ENCODE measurements around the gene FAM234B.

The FAM234B gene

GRCh38 chr12:13093191-13093847 is 49.1 kb downstream of the FAM234B start:
- TF ChIP-seq CTCF (IDR thresholded peaks at IDR 0.05; ENCODE audit: extremely low read depth, insufficient read depth, missing control alignments) = no peak
- in situ Hi-C loops (cut with MboI; ENCODE audit: low pct_unique_long_range_greater_than_20kb, low sequenced_read_pairs, unreplicated experiment) = no loop called here
- DNase-seq (ENCODE audit: low spot score) = no peak

- no peak for TF ChIP-seq CTCF (IDR thresholded peaks at IDR 0.05; ENCODE audit: extremely low read depth, insufficient read depth, missing control alignments)
- DNase-seq (ENCODE audit: low spot score) = no peak
- in situ Hi-C loops (cut with MboI; ENCODE audit: low pct_unique_long_range_greater_than_20kb, low sequenced_read_pairs, unreplicated experiment) = no loop called here
These were observed 49.7 kb downstream of the FAM234B start for GRCh38 chr12:13093848-13094220.

- TF ChIP-seq CTCF (IDR thresholded peaks at IDR 0.05; ENCODE audit: extremely low read depth, insufficient read depth, missing control alignments) = no peak
- DNase-seq (ENCODE audit: low spot score) = peak; percentile 48
- in situ Hi-C loops (cut with MboI; ENCODE audit: low pct_unique_long_range_greater_than_20kb, low sequenced_read_pairs, unreplicated experiment) = no loop called here
These were observed 50.2 kb downstream of the FAM234B start for GRCh38 chr12:13094367-13094766.

- DNase-seq (ENCODE audit: low spot score) = no peak
- no peak for TF ChIP-seq CTCF (IDR thresholded peaks at IDR 0.05; ENCODE audit: extremely low read depth, insufficient read depth, missing control alignments)
- in situ Hi-C loops (cut with MboI; ENCODE audit: low pct_unique_long_range_greater_than_20kb, low sequenced_read_pairs, unreplicated experiment) = no loop called here
These were observed 51.2 kb downstream of the FAM234B start for GRCh38 chr12:13095266-13095995.

GRCh38 chr12:13097491-13098011 is 53.4 kb downstream of the FAM234B start:
- in situ Hi-C loops (cut with MboI; ENCODE audit: low pct_unique_long_range_greater_than_20kb, low sequenced_read_pairs, unreplicated experiment) = no loop called here
- DNase-seq (ENCODE audit: low spot score) = no peak
- no peak for TF ChIP-seq CTCF (IDR thresholded peaks at IDR 0.05; ENCODE audit: extremely low read depth, insufficient read depth, missing control alignments)

- TF ChIP-seq CTCF (IDR thresholded peaks at IDR 0.05; ENCODE audit: extremely low read depth, insufficient read depth, missing control alignments) = no peak
- in situ Hi-C loops (cut with MboI; ENCODE audit: low pct_unique_long_range_greater_than_20kb, low sequenced_read_pairs, unreplicated experiment) = no loop called here
- DNase-seq (ENCODE audit: low spot score) = no peak
These were observed 55.1 kb downstream of the FAM234B start for GRCh38 chr12:13099066-13099843.

Measured in GM13977 (cell line).